CD4-positive, alpha-beta T cell (primary cell): ENCODE data around the gene FBN1. TPM values are rescaled to one million over a fixed set of nuclear protein-coding genes. Genes with fewer than 3 reads are reported as not detected.

Experiments used
- ATAC-seq: fragments of 200-7000 bp; cut with Tn5 transposase; one replicate; pipeline ENCODE4 v1.10.0; 2022; ENCODE audit warnings: mild to moderate bottlenecking; ENCODE audit not compliant: poor library complexity
- CTCF ChIA-PET: fragments of 350-600 bp; sonication (Branson Sonifier 250); formaldehyde crosslinking; loops from one replicate; lab custom pipeline; 2021; ENCODE audit warnings: antibody characterized with exemption, inconsistent platforms; lab: Charles Lee
- POLR2A ChIA-PET: fragments of 350-600 bp; sonication (Branson Sonifier 250); formaldehyde crosslinking; loops from one replicate; lab custom pipeline; 2021; ENCODE audit warnings: antibody characterized with exemption, inconsistent platforms; lab: Charles Lee
- DNase-seq, 14 experiments: peaks; one replicate each; pipeline ENCODE4 v3.0.0-alpha.2; 2013 to 2020; ENCODE audit warnings: mixed read lengths in 2 of 14
- H3K27ac ChIP-seq, 2 donors: one replicate each; pipeline versions ENCODE4 v1.5.1 to v1.7.0; 2013; ENCODE audit warnings: low read length in 2 of 2, low read depth in 1 of 2, mild to moderate bottlenecking in 1 of 2
- H3K27me3 ChIP-seq, 2 experiments: 1 replicate in 1 of 2; 2 replicates in 1 of 2; pipeline versions ENCODE4 v1.6.1 to v1.7.0; 2013; ENCODE audit warnings: low read length in 2 of 2, control low read depth in 1 of 2, mild to moderate bottlenecking in 1 of 2, moderate library complexity in 1 of 2; ENCODE audit not compliant: insufficient read depth in 2 of 2, control insufficient read depth in 1 of 2
- H3K36me3 ChIP-seq: one replicate; pipeline ENCODE4 v1.6.1; 2013; ENCODE audit warnings: low read length, control low read depth; ENCODE audit not compliant: insufficient read depth
- H3K4me1 ChIP-seq: one replicate; pipeline ENCODE4 v1.6.1; 2013; ENCODE audit warnings: low read length, control low read depth; ENCODE audit not compliant: insufficient read depth
- H3K4me3 ChIP-seq: one replicate; pipeline ENCODE4 v1.5.1; 2013; ENCODE audit warnings: mild to moderate bottlenecking, low read length, moderate library complexity
- H3K9me3 ChIP-seq, 2 experiments: 1 replicate in 1 of 2; 2 replicates in 1 of 2; pipeline versions ENCODE4 v1.6.1 to v1.7.0; 2013; ENCODE audit warnings: low read length in 2 of 2, mild to moderate bottlenecking in 2 of 2, control low read depth in 1 of 2, moderate library complexity in 1 of 2; ENCODE audit not compliant: control insufficient read depth in 1 of 2, insufficient read depth in 1 of 2
- H3K27ac Mint-ChIP-seq: one replicate; pipeline ENCODE4 v1.8.0; 2020; ENCODE audit warnings: mixed read lengths
- H3K27me3 Mint-ChIP-seq: one replicate; pipeline ENCODE4 v1.8.0; 2021; ENCODE audit warnings: mixed read lengths
- H3K36me3 Mint-ChIP-seq: one replicate; pipeline ENCODE4 v1.8.0; 2021; ENCODE audit warnings: low read depth, mixed read lengths
- H3K4me1 Mint-ChIP-seq: one replicate; pipeline ENCODE4 v1.8.0; 2021; ENCODE audit warnings: low read depth, mixed read lengths
- H3K4me3 Mint-ChIP-seq: one replicate; pipeline ENCODE4 v1.8.0; 2020; ENCODE audit warnings: mild to moderate bottlenecking, mixed read lengths
- H3K9me3 Mint-ChIP-seq: one replicate; pipeline ENCODE4 v1.8.0; 2020; ENCODE audit warnings: mixed read lengths
- intact Hi-C, 2 experiments: fragments of 100-400 bp; cut with DNase I in 1 of 2; cut with micrococcal nuclease in 1 of 2; formaldehyde crosslinking; loops; one replicate each; pipeline versions ENCODE4 v1.15.1 to v1.9.0; 2023 to 2025; cut with DNase I, micrococcal nuclease
- total RNA-seq, 174 experiments: library from RNA in 2 of 174; stranded (reverse) in 2 of 174; gene quantifications; one replicate each; pipeline ENCODE4 v1.2.3 and lab custom pipeline; 2021 to 2026
- TF ChIP-seq, protein P1 (sequence below): fragments of 200-600 bp; IDR thresholded peaks from one replicate; pipeline ENCODE4 v1.8.0; 2022; ENCODE audit warnings: antibody characterized with exemption, mild to moderate bottlenecking

FBN1 gene
- total RNA-seq, 2 experiments from 2014 or later = 0.11 to 0.25 TPM

DNA sequence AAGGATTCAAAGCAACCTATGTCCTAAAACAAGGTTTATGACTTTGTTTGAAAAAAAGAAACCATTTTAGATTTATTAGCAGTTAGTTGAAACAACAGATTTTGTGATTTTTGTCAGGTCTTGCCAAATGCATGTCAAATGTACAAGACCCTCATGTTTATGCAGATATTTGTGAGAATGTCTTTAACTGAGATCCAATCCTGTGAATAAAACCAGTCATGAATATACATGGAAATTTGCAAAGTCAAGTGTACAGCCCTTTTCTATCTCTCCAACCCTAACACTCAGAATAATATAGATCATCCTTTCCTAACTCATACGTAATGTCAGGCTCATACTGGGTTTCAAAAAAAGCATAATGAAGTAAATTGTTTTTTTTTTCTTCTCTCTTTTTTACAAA is 237.9 kb downstream of the FBN1 start:
- ATAC-seq (no peak), DNase-seq (no peak)
- POLR2A ChIA-PET = interaction anchor here (0.7 kb wide), 1 partner anchor 9 kb away, joined by 3 read pairs; no protein-coding TSS in a partner anchor
- no peaks in the 10 kb centered on the region for H3K27me3 Mint-ChIP-seq
- no peaks in the 10 kb centered on the region for H3K36me3 Mint-ChIP-seq
- no peaks in the 10 kb centered on the region for H3K4me1 ChIP-seq
- H3K4me3 ChIP-seq = no peak overlapping the region
- H3K27ac Mint-ChIP-seq = no peak overlapping the region
- H3K4me1 Mint-ChIP-seq = no peaks in the 10 kb centered on the region
- H3K9me3 ChIP-seq = no peaks in the 10 kb centered on the region
- H3K27ac ChIP-seq = no peak overlapping the region
- no peak overlapping the region for H3K4me3 Mint-ChIP-seq
- intact Hi-C loops = no loop called here
- TF ChIP-seq, protein P1, sequence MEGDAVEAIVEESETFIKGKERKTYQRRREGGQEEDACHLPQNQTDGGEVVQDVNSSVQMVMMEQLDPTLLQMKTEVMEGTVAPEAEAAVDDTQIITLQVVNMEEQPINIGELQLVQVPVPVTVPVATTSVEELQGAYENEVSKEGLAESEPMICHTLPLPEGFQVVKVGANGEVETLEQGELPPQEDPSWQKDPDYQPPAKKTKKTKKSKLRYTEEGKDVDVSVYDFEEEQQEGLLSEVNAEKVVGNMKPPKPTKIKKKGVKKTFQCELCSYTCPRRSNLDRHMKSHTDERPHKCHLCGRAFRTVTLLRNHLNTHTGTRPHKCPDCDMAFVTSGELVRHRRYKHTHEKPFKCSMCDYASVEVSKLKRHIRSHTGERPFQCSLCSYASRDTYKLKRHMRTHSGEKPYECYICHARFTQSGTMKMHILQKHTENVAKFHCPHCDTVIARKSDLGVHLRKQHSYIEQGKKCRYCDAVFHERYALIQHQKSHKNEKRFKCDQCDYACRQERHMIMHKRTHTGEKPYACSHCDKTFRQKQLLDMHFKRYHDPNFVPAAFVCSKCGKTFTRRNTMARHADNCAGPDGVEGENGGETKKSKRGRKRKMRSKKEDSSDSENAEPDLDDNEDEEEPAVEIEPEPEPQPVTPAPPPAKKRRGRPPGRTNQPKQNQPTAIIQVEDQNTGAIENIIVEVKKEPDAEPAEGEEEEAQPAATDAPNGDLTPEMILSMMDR = no peak
- CTCF ChIA-PET = interaction anchor here (0.7 kb wide), 1 partner anchor 35 kb away, joined by 3 read pairs; no protein-coding TSS in a partner anchor
- H3K36me3 ChIP-seq = no peaks in the 10 kb centered on the region
- H3K27me3 ChIP-seq = no peaks in the 10 kb centered on the region
- no peaks in the 10 kb centered on the region for H3K9me3 Mint-ChIP-seq

DNA sequence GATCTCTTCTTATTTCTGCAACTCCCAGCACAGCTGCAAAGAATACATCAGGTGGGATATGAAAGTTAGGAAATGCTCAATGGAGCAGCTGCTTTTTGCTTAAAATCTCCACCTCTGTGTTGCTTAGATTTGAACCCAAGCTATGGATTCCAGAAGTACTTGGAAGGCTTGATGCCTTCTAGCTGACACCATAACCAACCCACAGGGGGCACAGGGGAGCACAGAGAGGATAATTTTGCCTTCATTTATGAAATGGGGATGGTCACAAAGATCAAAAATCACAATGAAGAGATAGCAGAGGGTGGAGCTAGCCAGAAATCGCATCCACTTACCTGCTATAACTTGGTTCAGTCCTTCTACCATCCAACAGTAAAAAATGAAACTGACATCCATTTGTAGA is 238.6 kb downstream of the FBN1 start:
- ChIA-PET POLR2A (no interaction called here), CTCF (interaction anchor here (1.5 kb wide), 1 partner anchor 54 kb away, joined by 3 read pairs; no protein-coding TSS in a partner anchor)
- Mint-ChIP-seq H3K27me3 (no peaks in the 10 kb centered on the region), H3K27ac (no peak overlapping the region), H3K36me3 (no peaks in the 10 kb centered on the region), H3K9me3 (no peaks in the 10 kb centered on the region), H3K4me3 (no peak overlapping the region), H3K4me1 (no peaks in the 10 kb centered on the region)
- Histone ChIP-seq H3K9me3 (no peaks in the 10 kb centered on the region), H3K4me3 (no peak overlapping the region), H3K36me3 (no peaks in the 10 kb centered on the region), H3K27ac (no peak overlapping the region), H3K4me1 (no peaks in the 10 kb centered on the region), H3K27me3 (no peaks in the 10 kb centered on the region)
- ATAC-seq (no peak), DNase-seq (no peak)
- intact Hi-C loops = no loop called here
- TF ChIP-seq, protein P1 = no peak

DNA sequence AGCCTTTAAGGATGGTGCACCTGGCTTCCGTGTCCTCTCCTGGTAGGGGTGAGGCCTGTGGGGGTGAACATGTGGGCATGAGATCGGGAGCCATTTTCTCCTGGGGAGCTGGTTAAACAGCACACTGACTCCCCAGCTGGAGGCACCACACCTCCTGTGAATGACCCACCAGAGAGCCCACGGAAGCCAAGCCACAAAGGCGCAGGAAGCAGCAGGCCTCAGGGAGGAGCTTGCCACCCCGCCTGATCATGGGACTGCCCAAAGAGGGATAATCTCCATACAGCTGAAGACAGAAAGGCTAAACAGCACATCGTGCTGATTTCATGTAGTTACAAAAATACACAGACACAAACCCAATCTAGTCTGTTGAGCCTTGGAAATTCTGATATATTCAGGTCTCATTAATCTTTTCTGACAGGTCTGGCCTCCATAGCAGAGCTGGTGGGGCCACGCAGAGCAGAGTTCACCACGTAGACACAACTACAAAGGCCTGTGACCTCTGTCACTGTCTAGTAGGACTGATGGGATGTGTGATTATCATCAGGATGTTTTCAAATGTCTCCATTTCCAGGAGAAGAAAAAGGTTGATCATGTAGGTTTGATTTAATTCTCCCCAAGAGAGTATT is 239.1 kb downstream of the FBN1 start:
- CTCF ChIA-PET = interaction anchor here (1.5 kb wide), 1 partner anchor 54 kb away, joined by 3 read pairs; no protein-coding TSS in a partner anchor
- H3K36me3 ChIP-seq = no peaks in the 10 kb centered on the region
- no peaks in the 10 kb centered on the region for H3K36me3 Mint-ChIP-seq
- H3K4me1 ChIP-seq = no peaks in the 10 kb centered on the region
- H3K27me3 Mint-ChIP-seq = no peaks in the 10 kb centered on the region
- POLR2A ChIA-PET = no interaction called here
- H3K4me3 Mint-ChIP-seq = no peak overlapping the region
- H3K9me3 ChIP-seq = no peaks in the 10 kb centered on the region
- TF ChIP-seq, protein P1 = no peak
- H3K27ac ChIP-seq = no peak overlapping the region
- no peaks in the 10 kb centered on the region for H3K4me1 Mint-ChIP-seq
- DNase-seq (no peak), ATAC-seq (no peak)
- intact Hi-C loops = no loop called here
- no peak overlapping the region for H3K27ac Mint-ChIP-seq
- no peak overlapping the region for H3K4me3 ChIP-seq
- H3K27me3 ChIP-seq = no peaks in the 10 kb centered on the region
- no peaks in the 10 kb centered on the region for H3K9me3 Mint-ChIP-seq
